ENCODE measurements around the gene FYB1.
"Not testable (repeated sequence)": the region's sequence is repeated elsewhere in the genome, so short reads cannot be mapped to it uniquely, and the experiment has no call there.

FYB1 gene

GRCh38 chr5:39226558-39226957 is 7.2 kb upstream of the FYB1 start:
- DNase-seq (ENCODE audit: low read depth in 2 of 3, low spot score in 2 of 3): no peak

DNA sequence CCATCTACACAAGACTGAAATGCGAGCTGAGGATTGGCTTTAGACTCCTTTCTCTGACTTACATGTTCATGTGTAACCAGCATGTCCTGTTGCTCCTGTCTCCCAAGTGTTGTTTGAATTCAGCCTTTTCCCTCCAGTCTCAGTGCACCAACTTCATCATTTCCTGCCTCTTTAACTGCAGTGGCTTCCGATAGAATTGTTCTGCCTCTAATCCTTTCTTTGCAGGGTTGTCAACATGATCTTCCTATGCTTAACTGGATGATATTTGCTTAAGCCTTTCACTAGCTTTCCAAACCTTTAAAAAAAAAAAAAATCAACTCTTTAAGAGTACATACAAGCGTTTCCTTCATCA is 6.7 kb upstream of the FYB1 start:
- DNase-seq (ENCODE audit: low read depth in 2 of 3, low spot score in 2 of 3): no peak

GRCh38 chr5:39225405-39226099 is 6.2 kb upstream of the FYB1 start:
- no peak for DNase-seq (ENCODE audit: low read depth in 2 of 3, low spot score in 2 of 3)

DNA sequence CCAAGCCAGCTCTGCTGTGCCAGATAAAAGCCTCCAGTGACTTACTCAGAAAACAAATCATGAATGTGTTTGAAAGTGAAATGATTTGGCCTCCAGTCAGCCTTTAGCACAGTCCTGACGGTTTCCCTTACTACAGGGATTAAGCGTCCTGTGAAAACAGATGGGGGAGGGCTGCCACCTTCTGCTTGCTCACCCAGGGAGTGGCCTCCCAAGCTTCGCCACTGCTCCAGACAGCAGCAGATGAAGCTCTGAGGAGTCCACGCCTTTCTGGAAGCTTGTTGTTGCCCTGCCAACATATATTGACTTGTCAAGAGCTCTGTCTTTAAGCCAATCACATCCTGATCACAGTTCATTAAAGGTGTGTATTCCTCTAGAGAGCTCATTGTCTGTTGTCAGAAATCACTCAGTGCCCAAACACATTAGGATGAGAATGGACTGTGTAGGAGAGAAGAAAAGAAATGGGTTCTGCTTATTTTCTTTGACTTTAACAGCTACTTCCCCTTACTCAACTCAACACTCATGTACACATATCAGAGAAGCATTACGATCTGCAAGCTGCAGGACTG is 4.9 kb upstream of the FYB1 start:
- DNase-seq (ENCODE audit: low read depth in 2 of 3, low spot score in 2 of 3): no peak

DNA sequence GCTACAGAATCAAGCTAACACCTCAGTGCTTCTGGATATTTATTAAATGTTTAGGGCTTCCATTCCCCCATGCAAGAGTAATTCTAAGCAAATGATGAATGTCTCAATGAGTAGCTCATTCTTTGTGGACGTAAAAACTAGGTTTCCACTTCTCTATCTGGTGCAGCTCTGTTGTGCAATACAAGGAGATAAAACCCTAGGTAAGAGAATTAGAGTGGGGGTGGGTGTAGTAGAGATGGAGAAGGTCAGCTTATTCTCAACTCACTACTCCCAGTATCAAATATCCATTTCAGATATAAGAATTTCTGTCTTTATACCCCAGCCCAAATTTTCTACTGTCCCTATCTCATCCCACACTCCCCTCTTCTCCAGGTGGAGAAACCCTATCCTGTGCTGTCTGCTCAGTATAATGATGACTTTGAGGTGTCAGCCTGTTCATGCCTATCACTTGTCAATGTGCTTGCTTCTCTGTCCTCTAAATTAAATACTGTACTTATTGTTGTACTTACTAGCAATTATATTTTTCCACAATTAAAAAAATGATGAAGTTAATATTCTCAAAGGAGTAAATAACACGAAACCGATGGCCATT is 4.3 kb upstream of the FYB1 start:
- DNase-seq (ENCODE audit: low read depth in 2 of 3, low spot score in 2 of 3): no peak

DNA sequence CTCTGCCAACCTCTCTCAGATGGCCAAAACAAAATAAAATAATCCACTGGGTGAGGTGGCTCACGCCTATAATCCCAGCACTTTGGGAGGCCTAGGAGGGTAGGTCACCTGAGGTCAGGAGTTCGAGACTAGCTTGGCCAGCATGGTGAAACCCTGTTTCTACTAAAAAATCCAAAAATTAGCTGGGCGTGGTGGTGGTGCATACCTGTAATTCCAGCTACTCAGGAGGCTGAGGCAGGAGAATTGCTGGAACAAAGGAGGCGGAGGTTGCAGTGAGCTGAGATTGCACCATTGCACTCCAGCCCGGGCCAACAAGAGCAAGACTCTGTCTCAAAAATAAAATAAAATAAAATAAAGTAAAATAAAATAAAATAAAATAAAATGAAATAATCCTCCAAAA is 2.3 kb upstream of the FYB1 start:
- not testable (repeated sequence) for DNase-seq (ENCODE audit: low read depth in 2 of 3, low spot score in 2 of 3)

DNA sequence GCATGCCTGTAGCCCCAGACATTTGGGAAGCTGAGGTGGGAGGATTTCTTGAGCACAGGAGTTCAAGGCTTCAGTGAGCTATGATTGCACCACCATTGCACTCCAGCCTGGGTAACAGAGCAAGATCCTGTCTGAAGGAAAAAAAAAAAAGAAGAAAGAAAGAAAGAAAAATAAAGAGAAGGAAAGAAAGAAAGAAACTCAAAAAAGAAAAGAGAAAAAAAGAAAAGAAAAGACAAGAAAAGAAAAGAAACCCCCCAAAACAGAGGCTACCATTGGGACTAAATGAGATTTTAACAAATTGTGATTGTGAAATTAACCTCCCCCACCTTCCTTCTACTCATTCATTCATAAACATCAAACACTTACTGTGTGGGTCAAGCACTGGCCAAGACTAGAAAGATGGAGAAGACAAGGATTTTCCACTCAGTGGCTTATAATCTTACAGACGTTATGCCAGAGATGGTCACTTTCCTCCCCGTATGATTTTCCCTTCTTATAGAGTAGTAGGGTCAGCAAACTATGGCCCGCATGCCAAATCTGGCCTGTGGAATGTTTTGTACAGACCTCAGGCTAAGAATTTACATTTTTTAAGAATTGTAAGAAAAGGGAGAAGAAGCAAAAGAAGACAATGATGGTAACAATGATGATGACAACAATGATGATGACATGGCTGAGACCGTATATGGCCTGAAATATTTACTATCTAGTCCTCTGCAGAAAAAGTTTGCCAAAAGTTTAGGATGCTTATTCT is 1.1 kb upstream of the FYB1 start:
- DNase-seq (ENCODE audit: low read depth in 2 of 3, low spot score in 2 of 3): no peak

DNA sequence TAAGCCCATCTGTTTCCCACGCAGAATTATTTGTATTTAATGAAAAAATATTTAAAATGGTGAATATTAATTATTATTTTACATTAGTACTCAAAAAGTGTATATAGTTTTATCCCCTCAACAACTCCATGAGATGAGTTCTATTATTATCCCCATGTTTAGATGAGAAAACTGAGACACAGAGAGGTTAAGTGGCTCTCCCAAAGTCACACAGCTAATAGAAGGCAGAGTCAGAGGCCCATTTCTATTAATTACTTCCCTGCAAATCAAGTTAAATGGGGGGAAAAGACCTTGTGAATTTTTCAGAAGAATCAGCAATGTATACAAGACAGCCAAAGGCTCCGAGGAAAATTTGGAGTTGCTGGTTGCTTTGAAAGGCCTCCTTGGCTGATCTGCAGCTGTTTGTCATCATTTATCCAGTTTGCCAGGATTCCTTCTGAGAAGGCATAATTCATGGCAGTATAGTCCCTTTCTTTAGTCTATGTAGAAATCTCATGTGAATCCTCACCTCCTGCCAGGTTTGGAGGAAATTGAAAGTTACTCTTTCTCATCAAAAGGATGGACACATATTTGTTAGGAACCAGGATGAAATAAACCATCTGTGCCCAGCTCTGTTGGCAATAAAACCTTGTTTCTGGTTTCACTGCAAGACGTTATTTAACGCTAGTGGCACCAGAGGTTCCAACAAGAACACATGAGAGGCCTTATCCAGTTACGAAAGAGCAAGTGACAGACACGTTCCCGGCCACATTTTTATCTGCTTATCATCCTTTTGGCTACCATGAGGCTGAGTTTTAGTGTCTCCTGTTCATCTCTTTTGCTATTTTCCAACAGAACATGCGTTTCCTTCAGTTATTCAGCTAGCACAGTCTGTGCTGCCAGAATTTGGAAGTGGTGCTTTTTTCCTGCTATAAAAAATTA is 621 bp downstream of the FYB1 start:
- no peak for DNase-seq (ENCODE audit: low read depth in 2 of 3, low spot score in 2 of 3)

DNA sequence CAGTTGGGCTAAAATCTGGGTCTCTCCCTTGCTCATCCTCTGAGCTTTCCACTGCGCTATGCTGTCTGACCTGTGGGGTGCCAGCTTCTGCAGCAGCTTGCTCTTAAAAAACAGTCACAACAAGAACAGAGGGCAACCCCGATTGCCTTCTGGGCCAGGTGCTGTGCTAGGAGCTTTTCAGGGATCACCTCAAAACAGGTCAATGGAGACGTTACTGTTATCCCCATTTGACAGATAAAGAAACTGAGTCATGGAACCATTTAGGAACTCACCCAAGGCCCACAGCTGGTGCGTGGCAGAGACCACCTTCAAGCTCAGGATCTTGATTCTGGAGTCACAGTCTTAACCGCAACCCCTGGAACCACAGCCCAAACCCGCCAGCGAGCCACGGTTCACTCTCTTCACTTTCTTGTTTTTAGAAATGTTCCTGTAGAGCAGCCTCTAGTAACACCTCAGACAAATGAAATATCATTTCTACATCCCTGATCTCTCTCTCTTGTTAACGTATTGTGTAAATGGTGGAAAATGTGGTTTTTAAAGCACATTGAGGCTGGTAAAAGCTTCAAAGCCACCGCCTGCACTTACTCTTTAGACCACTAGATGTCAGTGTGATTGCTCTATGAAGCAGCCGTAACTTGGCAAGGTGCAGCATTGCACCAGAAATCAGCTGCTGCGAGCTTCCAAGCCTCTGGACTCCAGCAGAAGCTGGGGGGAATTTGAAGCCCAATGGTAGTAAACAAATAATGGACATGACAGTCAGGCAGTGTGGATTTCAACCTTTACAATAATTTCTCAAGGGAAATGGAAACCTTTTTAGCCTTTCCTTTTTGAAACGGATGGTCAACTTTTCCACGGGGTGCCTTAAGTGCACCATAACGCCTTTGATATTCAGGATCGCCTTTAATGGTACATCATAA is 1.7 kb downstream of the FYB1 start:
- no peak for DNase-seq (ENCODE audit: low read depth in 2 of 3, low spot score in 2 of 3)

- DNase-seq (ENCODE audit: low read depth in 2 of 3, low spot score in 2 of 3): no peak
Observed at GRCh38 chr5:39216631-39217030, 2.7 kb downstream of the FYB1 start.

GRCh38 chr5:39215857-39216256 is 3.5 kb downstream of the FYB1 start:
- no peak for DNase-seq (ENCODE audit: low read depth in 2 of 3, low spot score in 2 of 3)

DNA sequence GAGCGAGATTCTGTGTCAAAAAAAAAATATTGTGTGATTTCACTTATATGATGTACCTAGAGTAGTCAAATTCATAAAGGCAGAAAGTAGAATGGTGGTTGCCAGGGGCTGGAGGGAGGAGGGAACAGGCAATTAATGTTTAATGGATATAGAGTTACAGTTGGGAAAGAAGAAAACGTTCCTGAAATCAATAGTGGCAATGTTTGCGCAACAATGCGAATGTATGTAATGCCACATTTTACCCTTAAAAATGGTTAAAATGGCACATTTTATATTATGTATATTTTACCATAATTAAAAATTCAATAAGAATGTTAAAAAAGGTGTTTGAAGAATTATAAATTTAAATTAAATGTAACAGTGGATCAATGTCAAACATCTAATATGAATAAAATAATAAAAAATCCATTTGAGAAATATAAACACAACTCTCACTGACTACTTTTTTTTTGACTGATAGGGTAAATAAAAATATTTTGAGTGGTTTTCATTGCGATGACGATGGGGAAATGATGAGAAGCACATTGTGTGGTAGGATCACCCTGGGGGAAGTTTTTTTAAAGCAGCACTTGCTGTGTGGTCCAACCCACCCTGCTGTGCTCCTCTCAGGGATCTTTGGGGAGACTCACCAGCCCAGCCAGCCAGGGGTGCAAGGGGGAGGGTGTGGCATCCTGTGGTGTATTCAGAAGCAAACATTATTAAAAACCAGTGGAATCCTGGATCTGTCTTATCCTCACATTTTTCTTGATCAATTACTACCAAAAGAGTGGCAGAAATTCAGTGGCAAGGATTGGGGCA is 4.3 kb downstream of the FYB1 start:
- no peak for DNase-seq (ENCODE audit: low read depth in 2 of 3, low spot score in 2 of 3)

DNA sequence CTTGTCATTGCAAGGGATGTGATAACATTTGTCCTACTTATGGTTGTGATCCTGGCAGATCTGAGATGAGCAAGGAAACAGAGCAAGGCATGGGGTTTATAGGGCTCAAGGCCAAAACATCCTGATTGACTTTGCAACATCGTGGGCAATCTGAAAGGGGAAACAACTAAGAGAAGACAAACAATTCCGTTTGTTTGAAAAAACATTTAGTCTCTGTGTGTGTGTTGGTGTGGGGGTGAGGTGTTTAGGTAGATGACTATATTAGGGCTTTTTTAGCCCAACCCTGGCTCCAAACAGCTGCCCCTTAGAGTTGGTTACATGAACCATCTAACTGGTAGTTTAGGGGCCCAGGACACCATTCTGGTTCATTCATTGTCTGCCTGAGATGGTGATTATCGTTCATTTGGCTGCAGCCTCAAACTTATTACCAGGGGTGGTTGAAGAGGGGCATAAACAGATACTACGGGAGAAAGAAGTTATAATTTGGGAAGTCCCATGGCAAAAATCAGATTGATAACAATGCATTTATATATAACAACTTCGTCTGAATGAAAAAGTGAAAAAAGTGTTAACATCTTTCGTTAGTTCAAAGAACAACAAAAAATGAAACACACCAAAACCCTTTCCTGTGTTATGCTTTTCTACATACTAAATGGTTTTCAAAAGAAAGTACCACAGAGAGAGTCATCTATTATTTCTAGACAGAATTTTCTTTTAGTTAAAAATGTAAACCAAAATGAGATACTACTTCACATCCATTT is 5.7 kb downstream of the FYB1 start:
- DNase-seq (ENCODE audit: low read depth in 2 of 3, low spot score in 2 of 3): no peak

DNA sequence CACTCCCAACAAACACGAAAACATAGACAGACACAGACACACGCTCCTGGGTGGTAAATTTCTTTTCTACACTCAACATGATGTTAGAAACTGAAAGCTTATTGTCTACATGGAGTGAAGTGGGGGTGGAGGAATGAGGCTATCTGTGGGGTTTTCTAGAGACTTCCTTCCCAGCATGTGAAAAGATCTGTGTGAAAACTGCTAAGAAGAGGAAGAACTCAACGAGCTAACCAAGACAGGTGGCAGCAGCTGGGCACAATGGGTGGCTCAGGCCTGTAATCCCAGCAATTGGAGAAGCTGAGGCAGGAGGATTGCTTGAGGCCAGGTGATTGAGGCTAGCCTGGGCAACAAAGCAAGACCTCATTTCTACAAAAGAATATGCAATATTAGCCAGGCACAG is 7.6 kb downstream of the FYB1 start:
- no peak for DNase-seq (ENCODE audit: low read depth in 2 of 3, low spot score in 2 of 3)

- peak in 1 of 3 experiments; percentile 66 for DNase-seq (ENCODE audit: low read depth in 2 of 3, low spot score in 2 of 3)
Observed at GRCh38 chr5:39209924-39210323, 9.4 kb downstream of the FYB1 start.

GRCh38 chr5:39208471-39208870 is 10.9 kb downstream of the FYB1 start:
- DNase-seq (ENCODE audit: low read depth in 2 of 3, low spot score in 2 of 3): no peak

DNA sequence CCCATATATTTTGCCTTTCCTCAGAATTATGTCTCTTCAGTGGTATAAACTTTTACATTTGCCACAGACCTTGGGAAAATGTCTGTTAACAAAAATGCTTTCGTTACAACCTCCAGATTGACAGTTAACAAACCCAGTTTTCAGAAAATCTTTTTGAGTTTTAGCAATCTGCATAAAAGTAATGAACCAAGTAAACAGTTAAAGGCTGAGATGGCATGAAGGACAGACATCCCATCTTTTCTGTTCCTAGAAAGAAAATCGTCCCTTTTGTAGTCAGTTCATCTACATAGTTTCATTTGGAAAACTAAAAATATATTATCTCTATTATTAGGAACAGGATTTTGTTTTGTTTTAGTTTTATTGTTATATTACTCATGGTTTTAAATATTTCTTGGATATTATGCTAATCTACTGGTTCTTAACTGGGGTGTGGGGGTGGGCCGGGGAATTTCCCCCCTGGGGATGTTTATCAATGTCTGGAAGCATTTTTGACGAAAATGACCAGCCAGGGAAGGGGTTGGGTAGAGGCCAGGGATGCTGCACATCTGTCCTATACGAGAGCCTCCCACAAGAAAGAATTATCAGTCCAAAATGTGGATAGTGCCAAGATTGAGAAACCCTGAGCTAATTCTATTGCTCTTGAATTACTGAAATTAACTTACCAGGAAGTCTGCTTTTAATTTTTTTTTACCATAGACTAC is 11.9 kb downstream of the FYB1 start:
- no peak for DNase-seq (ENCODE audit: low read depth in 2 of 3, low spot score in 2 of 3)
